HepG2 (cell line): ENCODE data around the gene TM4SF20. TPM values are rescaled to one million over a fixed set of nuclear protein-coding genes. Genes with fewer than 3 reads are reported as not detected.
A peak's percentile ranks its signal among the peaks of the same experiment; 100 is the strongest.

Experiments
- ARNT ChIP-seq: fragments of 450-650 bp; IDR thresholded peaks from 2 replicates; pipeline ENCODE4 v1.6.1; 2017
- HDAC6 ChIP-seq: fragments of 200-600 bp; sonication (generic); IDR thresholded peaks from 2 replicates; pipeline ENCODE4 v1.7.0; 2017; ENCODE audit warnings: mild to moderate bottlenecking, antibody characterized with exemption, low read length, low read depth
- TCF7 ChIP-seq: sonication (generic); IDR thresholded peaks from 2 replicates; pipeline ENCODE4 v1.6.1; 2016; ENCODE audit warnings: antibody characterized with exemption, low read depth
- ZNF12 ChIP-seq: sonication (generic); formaldehyde crosslinking; IDR thresholded peaks from 2 replicates; pipeline ENCODE4 v1.5.0; 2020; ENCODE audit warnings: missing genetic modification reagents
- ZNF343 ChIP-seq: sonication (generic); formaldehyde crosslinking; IDR thresholded peaks from 2 replicates; pipeline ENCODE4 v1.4.0; 2020; ENCODE audit warnings: mild to moderate bottlenecking, missing genetic modification reagents
- ZNF350 ChIP-seq: sonication (generic); formaldehyde crosslinking; IDR thresholded peaks from 2 replicates; pipeline ENCODE4 v1.4.0; 2020; ENCODE audit warnings: mild to moderate bottlenecking, low read depth, missing genetic modification reagents, borderline replicate concordance
- ZNF747 ChIP-seq: sonication (generic); formaldehyde crosslinking; IDR thresholded peaks from 2 replicates; pipeline ENCODE4 v1.8.1; 2023; ENCODE audit warnings: missing genetic modification reagents, mild to moderate bottlenecking, borderline replicate concordance
- polyA plus RNA-seq, 8 experiments: library from polyadenylated mRNA; depleted of rRNA in 3 of 8; stranded (reverse) in 7 of 8; unstranded in 1 of 8; fragments of >200 nt; fragmentation: Illumina TruSeq in 4 of 8; extraction: Trizol in 4 of 8; gene quantifications; 2 replicates each; pipeline versions ENCODE4 v1.2.1 to v1.2.3, GENCODE V29; 2011 to 2016; ENCODE audit warnings: low read depth in 4 of 8, missing spikeins in 1 of 8, mixed read lengths in 1 of 8; ENCODE audit not compliant: insufficient read depth in 1 of 8
- total RNA-seq, 5 experiments: library from RNA; depleted of rRNA; stranded (reverse); fragments of >200 nt; fragmentation: Illumina TruSeq; extraction: Trizol; gene quantifications; 2 replicates each; pipeline ENCODE4 v1.2.3, GENCODE V29; 2016; ENCODE audit warnings: low read depth in 1 of 5
- TF ChIP-seq, protein P1 (sequence below): sonication (generic); formaldehyde crosslinking; IDR thresholded peaks from 2 replicates; pipeline ENCODE4 v1.5.0; 2020; ENCODE audit warnings: missing genetic modification reagents, mild to moderate bottlenecking, borderline replicate concordance
- TF ChIP-seq, protein P2 (sequence below): sonication (generic); formaldehyde crosslinking; IDR thresholded peaks from 2 replicates; pipeline ENCODE4 v1.4.0; 2020; ENCODE audit warnings: mild to moderate bottlenecking, missing genetic modification reagents, borderline replicate concordance
- TF ChIP-seq, protein P3 (sequence below): sonication (generic); formaldehyde crosslinking; IDR thresholded peaks from 2 replicates; pipeline ENCODE4 v1.5.0; 2020; ENCODE audit warnings: missing genetic modification reagents
- TF ChIP-seq, protein P4 (sequence below): fragments of 450-650 bp; IDR thresholded peaks from 2 replicates; pipeline ENCODE4 v1.6.1; 2016
- TF ChIP-seq, protein P5 (sequence below): sonication (generic); formaldehyde crosslinking; IDR thresholded peaks from 2 replicates; pipeline ENCODE4 v1.8.0; 2022; ENCODE audit warnings: mild to moderate bottlenecking, missing genetic modification reagents, moderate library complexity
- TF ChIP-seq, protein P6 (sequence below): sonication (generic); formaldehyde crosslinking; IDR thresholded peaks from 2 replicates; pipeline ENCODE4 v1.5.0; 2020; ENCODE audit warnings: missing genetic modification reagents

TM4SF20 gene
- total and polyA plus RNA-seq, 2 of the 13 experiments (the other 11 are each of a cell fraction or from before 2014, with no cell fraction given) = not detected

DNA sequence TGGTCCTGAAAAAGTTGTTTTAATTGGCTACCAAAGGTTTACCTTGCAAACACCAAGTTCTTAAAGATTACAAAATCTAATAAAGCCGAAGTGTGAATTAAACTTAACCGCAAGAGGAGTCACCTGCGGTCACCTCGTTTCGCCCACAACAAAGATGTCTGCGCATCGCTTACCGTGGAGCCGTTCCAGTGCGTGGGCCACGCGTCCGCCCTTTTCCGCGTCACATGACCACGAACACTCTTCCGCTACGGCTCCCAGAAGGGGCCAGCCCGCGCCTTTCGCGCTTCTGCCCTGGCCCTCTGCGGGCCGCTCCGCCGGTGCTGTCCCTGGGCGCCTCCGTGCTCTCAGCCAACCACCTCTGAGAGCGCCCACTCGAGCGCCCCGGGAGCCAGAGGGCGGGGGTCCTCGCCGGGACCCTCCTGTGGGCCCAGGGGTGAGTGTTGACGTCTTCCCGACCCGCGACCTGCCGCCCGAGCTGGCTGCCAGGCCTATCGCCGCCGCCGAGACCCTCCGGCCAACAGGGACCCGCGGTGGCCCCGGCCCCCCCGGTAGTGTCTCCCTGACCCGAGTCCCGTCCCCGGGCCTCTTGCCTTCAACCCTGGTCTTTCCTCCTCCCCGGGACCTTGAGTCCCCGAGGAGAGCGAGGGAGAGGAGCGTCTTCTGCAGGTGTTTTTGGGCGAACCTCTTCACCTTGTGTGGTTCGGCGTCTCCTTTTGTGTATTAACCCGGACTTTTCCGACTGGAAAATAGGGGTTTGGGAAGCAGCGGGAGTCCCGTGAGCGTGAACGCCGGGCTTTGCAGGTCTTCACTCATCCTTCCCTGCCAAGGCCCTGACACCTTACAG lies 53.9 kb downstream of the TM4SF20 start, which contains the start of gene MFF (continued):
- TF ChIP-seq, protein P1, sequence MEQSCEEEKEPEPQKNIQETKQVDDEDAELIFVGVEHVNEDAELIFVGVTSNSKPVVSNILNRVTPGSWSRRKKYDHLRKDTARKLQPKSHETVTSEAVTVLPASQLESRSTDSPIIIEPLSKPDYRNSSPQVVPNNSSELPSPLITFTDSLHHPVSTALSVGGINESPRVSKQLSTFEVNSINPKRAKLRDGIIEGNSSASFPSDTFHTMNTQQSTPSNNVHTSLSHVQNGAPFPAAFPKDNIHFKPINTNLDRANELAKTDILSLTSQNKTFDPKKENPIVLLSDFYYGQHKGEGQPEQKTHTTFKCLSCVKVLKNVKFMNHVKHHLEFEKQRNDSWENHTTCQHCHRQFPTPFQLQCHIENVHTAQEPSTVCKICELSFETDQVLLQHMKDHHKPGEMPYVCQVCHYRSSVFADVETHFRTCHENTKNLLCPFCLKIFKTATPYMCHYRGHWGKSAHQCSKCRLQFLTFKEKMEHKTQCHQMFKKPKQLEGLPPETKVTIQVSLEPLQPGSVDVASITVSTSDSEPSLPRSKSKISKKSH = peak; percentile 99
- TF ChIP-seq HDAC6 = no peak
- TF ChIP-seq ZNF12 (CRISPR knock-in tag) = peak; percentile 89
- TF ChIP-seq, protein P2, sequence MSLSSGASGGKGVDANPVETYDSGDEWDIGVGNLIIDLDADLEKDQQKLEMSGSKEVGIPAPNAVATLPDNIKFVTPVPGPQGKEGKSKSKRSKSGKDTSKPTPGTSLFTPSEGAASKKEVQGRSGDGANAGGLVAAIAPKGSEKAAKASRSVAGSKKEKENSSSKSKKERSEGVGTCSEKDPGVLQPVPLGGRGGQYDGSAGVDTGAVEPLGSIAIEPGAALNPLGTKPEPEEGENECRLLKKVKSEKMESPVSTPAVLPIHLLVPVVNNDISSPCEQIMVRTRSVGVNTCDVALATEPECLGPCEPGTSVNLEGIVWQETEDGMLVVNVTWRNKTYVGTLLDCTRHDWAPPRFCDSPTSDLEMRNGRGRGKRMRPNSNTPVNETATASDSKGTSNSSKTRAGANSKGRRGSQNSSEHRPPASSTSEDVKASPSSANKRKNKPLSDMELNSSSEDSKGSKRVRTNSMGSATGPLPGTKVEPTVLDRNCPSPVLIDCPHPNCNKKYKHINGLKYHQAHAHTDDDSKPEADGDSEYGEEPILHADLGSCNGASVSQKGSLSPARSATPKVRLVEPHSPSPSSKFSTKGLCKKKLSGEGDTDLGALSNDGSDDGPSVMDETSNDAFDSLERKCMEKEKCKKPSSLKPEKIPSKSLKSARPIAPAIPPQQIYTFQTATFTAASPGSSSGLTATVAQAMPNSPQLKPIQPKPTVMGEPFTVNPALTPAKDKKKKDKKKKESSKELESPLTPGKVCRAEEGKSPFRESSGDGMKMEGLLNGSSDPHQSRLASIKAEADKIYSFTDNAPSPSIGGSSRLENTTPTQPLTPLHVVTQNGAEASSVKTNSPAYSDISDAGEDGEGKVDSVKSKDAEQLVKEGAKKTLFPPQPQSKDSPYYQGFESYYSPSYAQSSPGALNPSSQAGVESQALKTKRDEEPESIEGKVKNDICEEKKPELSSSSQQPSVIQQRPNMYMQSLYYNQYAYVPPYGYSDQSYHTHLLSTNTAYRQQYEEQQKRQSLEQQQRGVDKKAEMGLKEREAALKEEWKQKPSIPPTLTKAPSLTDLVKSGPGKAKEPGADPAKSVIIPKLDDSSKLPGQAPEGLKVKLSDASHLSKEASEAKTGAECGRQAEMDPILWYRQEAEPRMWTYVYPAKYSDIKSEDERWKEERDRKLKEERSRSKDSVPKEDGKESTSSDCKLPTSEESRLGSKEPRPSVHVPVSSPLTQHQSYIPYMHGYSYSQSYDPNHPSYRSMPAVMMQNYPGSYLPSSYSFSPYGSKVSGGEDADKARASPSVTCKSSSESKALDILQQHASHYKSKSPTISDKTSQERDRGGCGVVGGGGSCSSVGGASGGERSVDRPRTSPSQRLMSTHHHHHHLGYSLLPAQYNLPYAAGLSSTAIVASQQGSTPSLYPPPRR (CRISPR knock-in tag) = peak; percentile 90
- TF ChIP-seq, protein P3, sequence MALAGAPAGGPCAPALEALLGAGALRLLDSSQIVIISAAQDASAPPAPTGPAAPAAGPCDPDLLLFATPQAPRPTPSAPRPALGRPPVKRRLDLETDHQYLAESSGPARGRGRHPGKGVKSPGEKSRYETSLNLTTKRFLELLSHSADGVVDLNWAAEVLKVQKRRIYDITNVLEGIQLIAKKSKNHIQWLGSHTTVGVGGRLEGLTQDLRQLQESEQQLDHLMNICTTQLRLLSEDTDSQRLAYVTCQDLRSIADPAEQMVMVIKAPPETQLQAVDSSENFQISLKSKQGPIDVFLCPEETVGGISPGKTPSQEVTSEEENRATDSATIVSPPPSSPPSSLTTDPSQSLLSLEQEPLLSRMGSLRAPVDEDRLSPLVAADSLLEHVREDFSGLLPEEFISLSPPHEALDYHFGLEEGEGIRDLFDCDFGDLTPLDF = peak; percentile 79
- TF ChIP-seq ZNF343 (CRISPR knock-in tag) = peak; percentile 98
- peak; percentile 99 for TF ChIP-seq ZNF747 (CRISPR knock-in tag)
- TF ChIP-seq ZNF350 (CRISPR knock-in tag) = peak; percentile 98
- 0 out of 2 replicates have a peak, but pooled peaks have one; percentile 7 for TF ChIP-seq TCF7
- TF ChIP-seq, protein P4, sequence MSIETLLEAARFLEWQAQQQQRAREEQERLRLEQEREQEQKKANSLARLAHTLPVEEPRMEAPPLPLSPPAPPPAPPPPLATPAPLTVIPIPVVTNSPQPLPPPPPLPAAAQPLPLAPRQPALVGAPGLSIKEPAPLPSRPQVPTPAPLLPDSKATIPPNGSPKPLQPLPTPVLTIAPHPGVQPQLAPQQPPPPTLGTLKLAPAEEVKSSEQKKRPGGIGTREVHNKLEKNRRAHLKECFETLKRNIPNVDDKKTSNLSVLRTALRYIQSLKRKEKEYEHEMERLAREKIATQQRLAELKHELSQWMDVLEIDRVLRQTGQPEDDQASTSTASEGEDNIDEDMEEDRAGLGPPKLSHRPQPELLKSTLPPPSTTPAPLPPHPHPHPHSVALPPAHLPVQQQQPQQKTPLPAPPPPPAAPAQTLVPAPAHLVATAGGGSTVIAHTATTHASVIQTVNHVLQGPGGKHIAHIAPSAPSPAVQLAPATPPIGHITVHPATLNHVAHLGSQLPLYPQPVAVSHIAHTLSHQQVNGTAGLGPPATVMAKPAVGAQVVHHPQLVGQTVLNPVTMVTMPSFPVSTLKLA = peak; percentile 65
- TF ChIP-seq, protein P5, sequence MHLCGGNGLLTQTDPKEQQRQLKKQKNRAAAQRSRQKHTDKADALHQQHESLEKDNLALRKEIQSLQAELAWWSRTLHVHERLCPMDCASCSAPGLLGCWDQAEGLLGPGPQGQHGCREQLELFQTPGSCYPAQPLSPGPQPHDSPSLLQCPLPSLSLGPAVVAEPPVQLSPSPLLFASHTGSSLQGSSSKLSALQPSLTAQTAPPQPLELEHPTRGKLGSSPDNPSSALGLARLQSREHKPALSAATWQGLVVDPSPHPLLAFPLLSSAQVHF (CRISPR knock-in tag) = 0 out of 2 replicates have a peak, but pooled peaks have one; percentile 36
- TF ChIP-seq ARNT = no peak
- TF ChIP-seq, protein P6, sequence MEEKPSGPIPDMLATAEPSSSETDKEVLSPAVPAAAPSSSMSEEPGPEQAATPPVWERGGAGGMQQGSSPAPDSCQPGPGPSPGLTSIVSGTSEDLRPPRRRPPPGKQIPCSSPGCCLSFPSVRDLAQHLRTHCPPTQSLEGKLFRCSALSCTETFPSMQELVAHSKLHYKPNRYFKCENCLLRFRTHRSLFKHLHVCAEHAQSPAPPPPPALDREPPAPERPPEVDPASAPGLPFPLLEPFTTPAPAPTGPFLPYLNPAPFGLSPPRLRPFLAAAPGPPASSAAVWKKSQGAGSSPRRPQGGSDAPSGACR (CRISPR knock-in tag) = peak; percentile 98; the same call in 1 of the 2 replicates
